ENCODE data around the gene TMOD1.

The TMOD1 gene

DNA sequence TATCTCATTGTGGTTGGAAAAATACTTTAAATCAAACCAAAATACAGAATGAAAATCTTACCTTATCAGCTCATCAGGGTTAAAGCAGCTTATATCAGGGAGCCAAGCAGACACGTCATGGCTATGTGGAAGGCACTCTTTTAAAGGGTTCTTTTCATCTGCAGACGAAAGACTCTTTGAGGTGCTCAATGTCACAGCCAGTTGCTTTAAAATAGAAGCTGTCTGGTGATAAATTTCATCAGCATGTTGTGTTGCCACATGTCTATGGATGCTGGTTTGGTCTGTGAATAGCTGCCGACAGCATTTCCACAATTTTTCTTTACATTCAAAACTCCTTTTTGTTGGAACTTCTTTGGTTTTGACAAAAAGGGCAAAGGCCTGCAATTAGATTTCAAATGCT lies 124.2 kb downstream of the TMOD1 start:
- H3K27ac ChIP-seq: no peak overlapping the region
- TF ChIP-seq, protein P1, sequence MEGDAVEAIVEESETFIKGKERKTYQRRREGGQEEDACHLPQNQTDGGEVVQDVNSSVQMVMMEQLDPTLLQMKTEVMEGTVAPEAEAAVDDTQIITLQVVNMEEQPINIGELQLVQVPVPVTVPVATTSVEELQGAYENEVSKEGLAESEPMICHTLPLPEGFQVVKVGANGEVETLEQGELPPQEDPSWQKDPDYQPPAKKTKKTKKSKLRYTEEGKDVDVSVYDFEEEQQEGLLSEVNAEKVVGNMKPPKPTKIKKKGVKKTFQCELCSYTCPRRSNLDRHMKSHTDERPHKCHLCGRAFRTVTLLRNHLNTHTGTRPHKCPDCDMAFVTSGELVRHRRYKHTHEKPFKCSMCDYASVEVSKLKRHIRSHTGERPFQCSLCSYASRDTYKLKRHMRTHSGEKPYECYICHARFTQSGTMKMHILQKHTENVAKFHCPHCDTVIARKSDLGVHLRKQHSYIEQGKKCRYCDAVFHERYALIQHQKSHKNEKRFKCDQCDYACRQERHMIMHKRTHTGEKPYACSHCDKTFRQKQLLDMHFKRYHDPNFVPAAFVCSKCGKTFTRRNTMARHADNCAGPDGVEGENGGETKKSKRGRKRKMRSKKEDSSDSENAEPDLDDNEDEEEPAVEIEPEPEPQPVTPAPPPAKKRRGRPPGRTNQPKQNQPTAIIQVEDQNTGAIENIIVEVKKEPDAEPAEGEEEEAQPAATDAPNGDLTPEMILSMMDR (IDR thresholded peaks at IDR 0.05): no peak
- TF ChIP-seq ZFX (IDR thresholded peaks at IDR 0.05; ENCODE audit: borderline replicate concordance): no peak

DNA sequence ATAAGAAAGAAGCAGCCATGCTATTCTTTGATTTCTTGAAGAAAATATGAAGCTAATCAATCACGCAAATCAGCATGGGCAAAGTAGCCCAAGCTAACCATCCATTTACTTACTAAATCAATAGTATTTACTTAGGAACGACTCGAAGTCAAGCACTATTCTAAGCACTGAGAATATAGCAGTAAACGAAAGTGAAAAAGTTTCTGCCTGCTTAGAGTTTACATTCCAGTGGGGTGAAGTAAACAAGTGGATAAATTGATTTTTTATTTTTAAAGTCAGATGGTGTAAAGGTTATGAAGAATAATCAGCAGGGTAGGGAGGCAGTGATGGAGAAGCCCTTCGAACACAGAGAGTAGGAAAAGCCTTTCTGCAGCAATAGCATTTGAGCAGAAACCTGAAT lies 126.2 kb downstream of the TMOD1 start:
- H3K27ac ChIP-seq: no peak overlapping the region
- TF ChIP-seq, protein P1 (IDR thresholded peaks at IDR 0.05): no peak
- TF ChIP-seq ZFX (IDR thresholded peaks at IDR 0.05; ENCODE audit: borderline replicate concordance): no peak

DNA sequence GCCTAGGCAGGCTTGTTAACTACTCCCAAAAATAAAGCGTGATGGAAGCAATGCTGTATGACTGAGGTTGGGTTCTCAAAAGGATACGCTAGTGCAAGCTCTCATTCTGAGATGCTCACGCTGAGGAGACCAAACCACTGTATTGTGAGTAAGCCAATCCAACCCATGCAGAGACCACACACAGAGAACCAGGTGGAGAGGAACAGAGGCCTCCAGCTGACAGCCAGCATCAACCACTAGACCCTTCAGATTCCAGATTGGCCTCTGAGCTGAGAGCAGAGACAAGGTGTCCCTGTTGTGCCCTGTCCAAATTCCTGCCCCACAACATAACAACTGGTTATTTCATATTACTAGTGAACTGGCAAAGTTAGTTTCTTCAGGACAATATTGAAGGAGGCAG lies 127.2 kb downstream of the TMOD1 start:
- H3K27ac ChIP-seq: no peak overlapping the region
- no peak for TF ChIP-seq ZFX (IDR thresholded peaks at IDR 0.05; ENCODE audit: borderline replicate concordance)
- TF ChIP-seq, protein P1 (IDR thresholded peaks at IDR 0.05): no peak

DNA sequence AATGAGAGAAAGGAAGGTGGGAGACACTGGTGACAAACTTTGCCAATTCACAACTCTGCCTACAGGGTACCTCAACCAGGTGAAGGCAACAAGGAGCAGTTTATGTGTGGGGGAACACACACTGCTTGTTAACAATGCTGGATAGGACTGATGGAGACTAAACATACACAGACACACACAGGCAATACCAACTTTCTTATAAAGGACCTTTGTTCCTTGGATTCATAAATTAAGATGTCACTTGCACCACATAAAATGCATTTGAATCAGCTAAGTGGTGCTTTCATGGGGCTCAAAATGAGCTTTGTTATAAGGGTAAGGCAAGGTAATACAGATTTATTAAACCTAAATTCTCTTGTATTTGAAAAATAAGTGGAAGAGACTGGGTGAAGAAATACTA lies 127.7 kb downstream of the TMOD1 start:
- no peak overlapping the region for H3K27ac ChIP-seq
- TF ChIP-seq, protein P1 (IDR thresholded peaks at IDR 0.05): no peak
- no peak for TF ChIP-seq ZFX (IDR thresholded peaks at IDR 0.05; ENCODE audit: borderline replicate concordance)

DNA sequence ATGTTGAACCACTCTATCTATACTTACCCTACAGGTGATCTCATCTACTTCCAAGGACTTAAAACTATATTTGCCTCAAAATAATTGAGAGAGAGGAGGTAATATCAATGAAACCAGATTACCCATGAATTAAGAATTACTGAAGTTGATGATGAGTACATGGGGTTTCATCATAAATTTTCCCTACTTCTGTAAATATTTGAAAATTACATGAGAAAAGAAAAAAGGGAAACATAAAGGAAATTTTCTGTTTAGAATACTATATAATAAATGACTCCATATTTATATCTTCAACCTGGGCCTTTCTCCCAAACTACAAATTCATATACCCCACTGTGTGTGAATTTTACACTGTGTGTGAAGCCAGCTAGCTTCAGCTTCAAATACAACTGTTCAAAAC lies 129.1 kb downstream of the TMOD1 start:
- TF ChIP-seq, protein P1 (IDR thresholded peaks at IDR 0.05): no peak
- no peak for TF ChIP-seq ZFX (IDR thresholded peaks at IDR 0.05; ENCODE audit: borderline replicate concordance)
- H3K27ac ChIP-seq: no peak overlapping the region

DNA sequence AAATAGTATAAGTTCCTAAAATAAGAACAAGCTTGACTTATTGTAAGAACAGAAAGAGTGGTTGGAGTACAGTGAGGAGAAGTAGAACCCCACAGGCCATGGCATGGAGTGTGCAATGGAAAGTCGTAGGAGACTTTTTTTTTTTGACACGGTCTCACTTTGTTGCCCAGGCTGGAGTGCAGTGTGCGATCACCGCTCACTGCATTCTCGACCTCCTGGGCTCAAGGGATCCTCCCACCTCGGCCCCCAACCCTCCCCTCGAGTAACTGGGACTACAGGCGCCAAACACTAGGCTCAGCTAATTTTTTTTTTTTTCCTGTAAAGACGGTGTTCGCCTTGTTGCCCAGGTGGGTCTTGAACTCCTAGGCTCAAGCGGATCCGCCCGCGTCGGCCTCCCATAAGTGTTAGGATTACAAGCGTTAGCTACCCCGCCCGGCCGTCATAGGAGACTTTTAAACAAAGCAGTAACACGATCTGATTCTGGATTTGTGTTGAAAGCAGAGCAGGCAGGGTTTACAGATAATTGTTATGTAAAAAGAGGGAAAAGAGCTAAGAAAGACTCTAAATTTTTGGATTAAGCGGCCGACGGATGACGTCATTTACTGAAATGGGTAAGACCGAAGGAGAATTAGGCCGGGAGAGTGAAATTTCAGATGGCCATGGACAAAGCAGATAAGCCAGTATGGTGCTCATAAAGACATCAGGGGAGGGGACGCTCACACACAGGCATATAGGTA lies 130.9 kb downstream of the TMOD1 start:
- TF ChIP-seq ZFX (IDR thresholded peaks at IDR 0.05; ENCODE audit: borderline replicate concordance): no peak
- TF ChIP-seq, protein P1 (IDR thresholded peaks at IDR 0.05): no peak
- peak overlapping the region; percentile 98 for H3K27ac ChIP-seq

DNA sequence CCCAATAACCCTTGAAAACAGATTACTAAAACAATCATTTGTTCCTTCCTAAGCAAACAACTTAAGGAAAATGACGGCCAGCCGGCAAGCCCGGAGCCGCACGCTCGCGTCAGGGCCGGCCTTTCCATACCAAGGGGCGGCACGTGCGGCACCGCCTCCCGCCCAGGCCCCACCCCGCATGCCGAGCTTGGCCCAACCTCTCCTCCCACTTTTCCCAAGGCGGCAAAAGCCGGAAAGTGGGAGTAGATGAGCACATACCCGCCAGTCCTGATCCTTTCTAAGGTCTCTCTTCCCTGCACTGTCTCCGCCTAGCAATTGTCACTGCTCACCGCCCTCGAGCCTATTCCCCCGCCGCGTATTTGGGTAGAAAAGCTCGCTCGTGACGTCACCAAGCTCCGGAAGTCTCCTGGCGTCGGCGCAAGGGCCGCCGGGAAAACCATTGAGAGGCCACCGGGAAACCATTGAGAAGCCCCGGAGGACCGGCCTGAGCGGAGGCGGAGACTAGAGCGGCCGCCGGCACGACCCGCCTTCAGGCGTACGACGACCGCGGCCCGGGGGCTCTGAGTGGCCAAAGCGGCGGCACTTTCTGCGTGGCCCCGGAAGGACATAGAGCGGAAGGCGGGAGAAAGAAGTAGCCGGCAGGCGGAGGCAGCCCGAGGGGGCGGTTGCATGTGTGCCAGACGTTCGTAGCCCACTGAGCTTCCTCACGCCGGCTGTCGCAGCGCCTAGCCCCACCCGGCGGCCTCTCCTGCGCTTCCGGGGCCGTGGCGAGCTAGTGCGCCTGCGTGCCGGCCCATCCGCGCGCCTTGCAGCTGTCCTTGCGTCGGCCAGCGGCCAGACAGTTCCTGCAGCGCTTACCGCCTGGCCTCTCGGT lies 131.8 kb downstream of the TMOD1 start, which contains the start of the genes NCBP1 and TSTD2:
Gene NCBP1, plus strand, starts transcription at position 837 of the 874 bp plus-strand sequence. CDS start 61 bp downstream, outside the sequence.
Gene TSTD2, minus strand, starts transcription at position 384 of the 874 bp plus-strand sequence. CDS start 5,806 bp downstream, outside the sequence.
- H3K27ac ChIP-seq: peak within 1 kb of the TSS; percentile 98
- no peak for TF ChIP-seq ZFX (IDR thresholded peaks at IDR 0.05; ENCODE audit: borderline replicate concordance)
- TF ChIP-seq, protein P1 (IDR thresholded peaks at IDR 0.05): no peak

All from 22Rv1 (cell line).